ENCODE measurements around the gene DBH. TPM values are rescaled to one million over a fixed set of nuclear protein-coding genes. Genes with fewer than 3 reads are reported as not detected.
A peak's percentile ranks its signal among the peaks of the same experiment; 100 is the strongest.

The DBH gene
- total and polyA plus RNA-seq, 3 donors from 2014 or later, result 0.06 TPM; not detected in 2

DNA sequence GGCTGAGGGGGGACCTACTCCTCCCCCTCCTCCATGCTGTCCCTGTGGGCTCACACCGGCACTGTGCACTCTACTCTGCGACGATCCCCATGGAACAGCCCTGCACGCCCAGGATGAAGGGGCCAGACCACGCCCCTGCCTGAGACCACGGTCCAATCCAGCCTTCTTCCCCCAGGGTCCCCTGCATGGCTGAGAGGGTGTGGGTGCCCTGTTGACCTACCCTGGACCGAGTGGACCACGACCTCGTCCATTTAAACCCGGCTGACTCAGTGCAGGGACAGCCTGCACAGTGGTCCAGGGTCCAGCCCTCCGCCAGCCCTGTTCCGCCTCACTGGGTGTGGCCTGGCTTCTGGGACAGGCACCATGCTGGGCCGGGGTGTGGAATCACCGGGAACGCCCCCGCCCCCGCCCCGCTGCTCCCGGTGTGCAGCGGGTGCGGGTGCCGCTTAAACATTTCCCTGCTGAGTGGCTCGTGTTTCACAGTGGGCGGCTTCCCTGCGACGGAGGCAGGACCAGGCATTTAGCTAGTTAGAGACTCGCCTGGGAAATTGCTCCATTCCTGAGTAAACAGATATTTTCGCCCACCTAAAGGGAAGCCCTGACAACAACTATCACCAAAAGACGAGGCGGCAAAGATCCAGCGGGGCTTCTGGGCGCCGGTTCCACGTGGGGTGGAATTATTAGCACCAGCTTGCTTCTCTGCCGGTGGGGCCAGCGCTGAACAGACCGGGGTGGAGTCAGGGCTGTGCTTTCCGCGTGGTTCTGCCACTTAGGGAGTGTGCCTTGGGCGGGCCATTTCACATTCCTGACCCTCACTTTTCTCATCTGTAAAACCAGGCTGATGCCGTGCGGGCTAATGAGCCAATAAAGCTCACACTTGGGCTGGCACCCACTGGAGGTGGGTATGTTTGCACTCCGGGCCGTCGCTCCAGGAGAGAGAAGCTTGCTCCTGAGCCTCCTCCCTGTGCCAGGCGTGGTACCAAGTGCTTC, 22.6 kb downstream of the DBH start:
- Histone ChIP-seq H3K4me1 (peaks cover 8% of the 10 kb centered on the region), H3K9me3 (no peaks in the 10 kb centered on the region), H3K27ac (no peak overlapping the region), H3K27me3 (no peaks in the 10 kb centered on the region), H3K4me3 (no peak overlapping the region), H3K36me3 (ENCODE audit: low read depth, missing control alignments) (no peaks in the 10 kb centered on the region)
- TF ChIP-seq, protein P1, sequence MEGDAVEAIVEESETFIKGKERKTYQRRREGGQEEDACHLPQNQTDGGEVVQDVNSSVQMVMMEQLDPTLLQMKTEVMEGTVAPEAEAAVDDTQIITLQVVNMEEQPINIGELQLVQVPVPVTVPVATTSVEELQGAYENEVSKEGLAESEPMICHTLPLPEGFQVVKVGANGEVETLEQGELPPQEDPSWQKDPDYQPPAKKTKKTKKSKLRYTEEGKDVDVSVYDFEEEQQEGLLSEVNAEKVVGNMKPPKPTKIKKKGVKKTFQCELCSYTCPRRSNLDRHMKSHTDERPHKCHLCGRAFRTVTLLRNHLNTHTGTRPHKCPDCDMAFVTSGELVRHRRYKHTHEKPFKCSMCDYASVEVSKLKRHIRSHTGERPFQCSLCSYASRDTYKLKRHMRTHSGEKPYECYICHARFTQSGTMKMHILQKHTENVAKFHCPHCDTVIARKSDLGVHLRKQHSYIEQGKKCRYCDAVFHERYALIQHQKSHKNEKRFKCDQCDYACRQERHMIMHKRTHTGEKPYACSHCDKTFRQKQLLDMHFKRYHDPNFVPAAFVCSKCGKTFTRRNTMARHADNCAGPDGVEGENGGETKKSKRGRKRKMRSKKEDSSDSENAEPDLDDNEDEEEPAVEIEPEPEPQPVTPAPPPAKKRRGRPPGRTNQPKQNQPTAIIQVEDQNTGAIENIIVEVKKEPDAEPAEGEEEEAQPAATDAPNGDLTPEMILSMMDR (IDR thresholded peaks at IDR 0.05), result no peak
- no peak for TF ChIP-seq POLR2A (IDR thresholded peaks at IDR 0.05)
- DNase-seq, result peak; percentile 25
- 37 to 40% methylated on average over 8 to 46 of the region's 46 CpGs for WGBS, 2 donors
- intact Hi-C loops (cut with DNase I; ENCODE audit: low total_unique reads), result no loop called here

- Histone ChIP-seq H3K4me3 (no peak overlapping the region), H3K9me3 (no peaks in the 10 kb centered on the region), H3K36me3 (ENCODE audit: low read depth, missing control alignments) (no peaks in the 10 kb centered on the region), H3K27ac (no peak overlapping the region), H3K4me1 (peaks cover 13% of the 10 kb centered on the region), H3K27me3 (no peaks in the 10 kb centered on the region)
- intact Hi-C loops (cut with DNase I; ENCODE audit: low total_unique reads), result no loop called here
- WGBS, 2 donors, result 88% methylated on average over 12 of the region's 13 CpGs
- DNase-seq, result no peak
- TF ChIP-seq, protein P1 (IDR thresholded peaks at IDR 0.05), result no peak
- TF ChIP-seq POLR2A (IDR thresholded peaks at IDR 0.05), result no peak
Observed at GRCh38 chr9:133659516-133659915, 23.4 kb downstream of the DBH start.

- TF ChIP-seq, protein P1 (IDR thresholded peaks at IDR 0.05), result no peak
- no peak for TF ChIP-seq POLR2A (IDR thresholded peaks at IDR 0.05)
- H3K27ac ChIP-seq, result no peak overlapping the region
- intact Hi-C loops (cut with DNase I; ENCODE audit: low total_unique reads), result no loop called here
- peaks cover 20% of the 10 kb centered on the region for H3K4me1 ChIP-seq
- peak; percentile 38 for DNase-seq
- WGBS, 2 donors, result 86 to 87% methylated on average over 20 to 26 of the region's 26 CpGs
- no peaks in the 10 kb centered on the region for H3K36me3 ChIP-seq (ENCODE audit: low read depth, missing control alignments)
- no peak overlapping the region for H3K4me3 ChIP-seq
- no peaks in the 10 kb centered on the region for H3K27me3 ChIP-seq
- no peaks in the 10 kb centered on the region for H3K9me3 ChIP-seq
Observed at GRCh38 chr9:133661846-133662540, 25.8 kb downstream of the DBH start.

- 57 to 72% methylated on average over 18 to 27 of the region's 27 CpGs for WGBS, 2 donors
- no peak overlapping the region for H3K4me3 ChIP-seq
- H3K36me3 ChIP-seq (ENCODE audit: low read depth, missing control alignments), result no peaks in the 10 kb centered on the region
- H3K9me3 ChIP-seq, result no peaks in the 10 kb centered on the region
- peaks cover 13% of the 10 kb centered on the region for H3K4me1 ChIP-seq
- no peak overlapping the region for H3K27ac ChIP-seq
- peak; percentile 39 for DNase-seq
- no peak for TF ChIP-seq POLR2A (IDR thresholded peaks at IDR 0.05)
- TF ChIP-seq, protein P1 (IDR thresholded peaks at IDR 0.05), result no peak
- H3K27me3 ChIP-seq, result no peaks in the 10 kb centered on the region
- intact Hi-C loops (cut with DNase I; ENCODE audit: low total_unique reads), result no loop called here
Observed at GRCh38 chr9:133664173-133665050, 28.2 kb downstream of the DBH start.
